MV-4-11 (cell line): ENCODE measurements around the gene MAML3.

Experiments
- DNase-seq: peaks from one replicate; lab custom pipeline; 2025; lab: John Stamatoyannopoulos, UW

Gene MAML3

GRCh38 chr4:139685180-139685579 lies 468.8 kb downstream of the MAML3 start:
- DNase-seq: peak; percentile 80

GRCh38 chr4:139684351-139684750 lies 469.6 kb downstream of the MAML3 start:
- DNase-seq: no peak

GRCh38 chr4:139682741-139683151 lies 471.2 kb downstream of the MAML3 start:
- no peak for DNase-seq

GRCh38 chr4:139682309-139682708 lies 471.7 kb downstream of the MAML3 start:
- DNase-seq: no peak

DNA sequence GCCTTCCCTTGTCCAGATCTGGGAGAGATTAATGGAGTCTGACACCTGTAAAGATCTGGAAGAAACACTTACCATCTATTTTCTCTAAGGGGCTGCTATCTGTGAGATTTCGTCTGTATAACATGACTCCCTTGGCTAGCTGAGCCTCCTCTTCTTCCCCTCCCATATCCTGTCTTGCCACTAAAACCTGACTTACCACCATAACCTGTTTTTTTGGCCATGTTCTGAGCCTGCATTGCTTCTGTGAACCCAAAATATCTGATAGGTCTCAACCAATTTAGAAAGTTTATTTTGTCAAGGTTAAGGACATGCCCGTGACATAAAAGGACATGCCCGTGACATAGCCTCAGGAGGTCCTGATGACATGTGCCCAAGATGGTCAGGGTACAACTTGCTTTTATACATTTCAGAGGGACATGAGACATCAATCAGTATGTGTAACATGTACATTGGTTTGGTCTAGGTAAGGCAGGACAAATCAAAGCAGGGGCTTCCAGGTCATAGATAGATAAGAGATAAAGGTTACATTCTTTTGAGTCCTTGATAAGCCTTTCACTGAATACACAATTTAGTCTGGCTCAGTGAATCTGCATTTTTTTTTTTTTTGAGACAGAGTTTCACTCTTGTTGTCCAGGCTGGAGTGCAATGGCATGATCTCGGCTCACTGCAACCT lies 476.9 kb downstream of the MAML3 start:
- DNase-seq: no peak

DNA sequence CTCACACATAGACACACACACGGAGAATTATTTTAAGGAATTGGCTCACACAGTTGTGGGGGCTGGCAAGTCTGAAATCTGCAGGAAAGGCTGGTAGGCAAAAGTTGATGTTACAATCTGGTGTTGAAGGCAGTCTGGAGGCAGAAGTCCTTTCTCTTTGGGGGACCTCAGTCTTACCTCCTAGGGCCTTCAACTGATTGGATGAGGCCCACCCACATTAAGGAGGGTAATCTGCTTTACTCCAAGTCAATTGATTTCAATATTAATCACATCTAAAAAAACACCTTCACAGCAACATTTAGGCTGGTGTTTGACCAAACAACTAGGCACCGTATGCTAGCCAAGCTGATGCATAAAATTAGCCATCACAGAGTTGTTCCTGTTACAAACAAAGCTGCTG lies 477.6 kb downstream of the MAML3 start:
- no peak for DNase-seq

GRCh38 chr4:139675651-139676050 lies 478.3 kb downstream of the MAML3 start:
- DNase-seq: peak; percentile 81

- DNase-seq: peak; percentile 98
Observed at GRCh38 chr4:139674875-139675550, 479.0 kb downstream of the MAML3 start.

DNA sequence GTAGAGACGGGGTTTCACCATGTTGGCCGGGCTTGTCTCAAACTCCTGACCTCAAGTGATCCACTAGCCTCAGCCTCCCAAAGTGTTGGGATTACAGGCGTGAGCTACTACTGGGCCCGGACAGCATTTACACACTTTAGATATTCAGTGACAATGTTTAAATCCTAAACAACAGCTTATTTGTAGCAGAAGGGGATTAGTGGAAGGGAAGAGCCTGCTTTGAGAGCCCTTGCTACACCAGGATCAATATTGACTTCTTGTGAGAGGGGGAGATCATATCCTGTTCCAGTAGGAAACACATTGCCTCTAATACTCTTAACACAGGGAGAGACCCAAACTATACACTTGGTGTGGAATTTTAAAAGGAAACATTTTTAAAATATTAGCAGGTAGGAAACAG lies 481.3 kb downstream of the MAML3 start:
- no peak for DNase-seq

DNA sequence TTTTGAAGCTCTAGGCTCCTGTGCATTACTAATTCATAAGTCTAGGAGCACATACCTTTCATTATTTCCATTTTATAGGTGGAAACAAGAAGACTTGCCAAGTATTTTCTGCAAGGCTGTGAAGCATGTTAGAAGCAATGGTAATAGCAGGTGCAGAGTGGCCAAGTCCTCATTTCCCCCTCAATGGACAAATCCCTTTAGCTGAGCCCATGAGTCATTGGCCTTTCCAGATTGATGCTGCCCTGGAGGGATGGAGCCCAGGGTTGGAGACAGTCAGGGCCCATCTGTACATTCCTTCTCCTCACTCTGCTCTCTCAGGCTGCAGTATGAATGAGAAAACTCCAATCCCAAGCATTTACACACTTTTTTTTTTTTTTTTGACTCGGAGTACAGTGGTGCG lies 481.8 kb downstream of the MAML3 start:
- DNase-seq: no peak

DNA sequence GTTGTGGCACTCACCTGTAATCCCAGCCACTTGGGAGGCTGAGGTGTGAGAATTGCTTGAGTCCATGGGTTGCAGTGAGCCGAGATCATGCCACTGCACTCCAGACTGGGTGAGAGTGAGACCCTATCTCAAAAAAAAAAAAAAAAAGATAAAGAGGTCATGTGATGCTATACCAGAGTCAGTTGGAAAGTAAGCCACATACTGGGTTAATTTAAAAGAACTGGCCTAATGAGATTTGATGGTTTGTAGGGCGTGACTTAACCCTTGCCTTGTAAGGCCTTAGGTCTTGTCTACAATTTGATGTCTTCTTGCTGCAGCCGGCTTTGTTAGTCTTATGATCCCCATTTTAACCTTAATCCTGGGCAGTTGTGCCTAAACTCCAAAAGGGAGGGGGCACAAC lies 483.2 kb downstream of the MAML3 start:
- no peak for DNase-seq

DNA sequence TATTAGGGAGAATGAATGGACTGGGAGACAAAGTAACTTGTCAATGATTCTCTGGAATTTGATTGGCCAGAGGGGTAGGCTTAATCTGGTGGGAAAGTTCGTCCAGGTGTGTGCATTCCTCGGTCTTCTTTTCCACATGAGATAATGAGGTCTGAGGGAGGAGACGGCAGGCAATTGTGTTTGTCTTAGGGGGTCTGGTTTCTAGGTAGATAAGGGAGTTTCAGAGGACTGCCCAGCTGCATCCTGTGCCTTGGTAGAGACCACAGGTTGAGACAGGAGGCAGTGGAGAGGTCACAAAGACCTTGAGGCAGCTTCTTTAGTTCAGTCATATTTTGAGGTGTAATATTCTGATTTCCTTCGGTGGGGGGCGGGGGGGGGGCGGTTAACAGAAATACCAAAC lies 484.1 kb downstream of the MAML3 start:
- no peak for DNase-seq

GRCh38 chr4:139669335-139669734 lies 484.6 kb downstream of the MAML3 start:
- no peak for DNase-seq

GRCh38 chr4:139668658-139669201 lies 485.3 kb downstream of the MAML3 start:
- DNase-seq: no peak

- no peak for DNase-seq
Observed at GRCh38 chr4:139668036-139668435, 485.9 kb downstream of the MAML3 start.
